ENCODE data around the gene DOLK.

Gene DOLK

GRCh38 chr9:128906741-128907140 lies 40.7 kb downstream of the DOLK start:
- no peak for DNase-seq (ENCODE audit: low read depth, low spot score)

GRCh38 chr9:128905964-128906363 lies 41.4 kb downstream of the DOLK start:
- no peak for DNase-seq (ENCODE audit: low read depth, low spot score)

- DNase-seq (ENCODE audit: low read depth, low spot score) = no peak
Observed at GRCh38 chr9:128903871-128904620, 43.4 kb downstream of the DOLK start.

- DNase-seq (ENCODE audit: low read depth, low spot score) = no peak
Observed at GRCh38 chr9:128903079-128903461, 44.3 kb downstream of the DOLK start.

GRCh38 chr9:128902351-128903078 lies 44.9 kb downstream of the DOLK start:
- DNase-seq (ENCODE audit: low read depth, low spot score) = no peak

GRCh38 chr9:128901822-128902221 lies 45.6 kb downstream of the DOLK start:
- DNase-seq (ENCODE audit: low read depth, low spot score) = no peak

GRCh38 chr9:128901379-128901778 lies 46.0 kb downstream of the DOLK start:
- no peak for DNase-seq (ENCODE audit: low read depth, low spot score)

GRCh38 chr9:128899566-128900322 lies 47.7 kb downstream of the DOLK start:
- no peak for DNase-seq (ENCODE audit: low read depth, low spot score)

GRCh38 chr9:128898845-128899565 lies 48.4 kb downstream of the DOLK start:
- no peak for DNase-seq (ENCODE audit: low read depth, low spot score)

- no peak for DNase-seq (ENCODE audit: low read depth, low spot score)
Observed at GRCh38 chr9:128898382-128898781, 49.0 kb downstream of the DOLK start.

- no peak for DNase-seq (ENCODE audit: low read depth, low spot score)
Observed at GRCh38 chr9:128895556-128895955, 51.8 kb downstream of the DOLK start.

Measured in iPS DF 19.7 (cell line).